ENCODE data around the gene GLDC. TPM values are rescaled to one million over a fixed set of nuclear protein-coding genes. Genes with fewer than 3 reads are reported as not detected.
"Not testable (repeated sequence)": the region's sequence is repeated elsewhere in the genome, so short reads cannot be mapped to it uniquely, and the experiment has no call there.

The GLDC gene
- total RNA-seq, 1 donor from 2014 or later: 100 TPM

DNA sequence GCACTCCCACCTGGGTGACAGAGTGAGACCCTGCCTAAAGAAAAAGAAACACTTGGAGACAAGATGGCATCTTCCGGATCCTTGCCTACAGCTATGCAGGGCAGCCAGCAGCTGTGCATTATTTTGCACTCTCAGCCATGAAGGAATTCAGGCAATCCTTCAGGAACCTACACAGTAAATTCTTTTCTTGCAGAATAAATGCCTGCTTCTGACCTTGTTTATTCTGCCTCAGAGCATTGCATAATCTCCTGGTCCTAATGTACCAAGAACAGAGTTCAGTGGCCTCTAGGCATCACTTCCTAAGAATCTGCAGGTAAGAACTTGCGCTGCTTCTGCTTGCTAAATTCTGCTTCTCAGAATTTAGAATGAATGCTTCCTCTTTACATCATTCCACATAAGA lies 16.8 kb downstream of the GLDC start:
- Mint-ChIP-seq H3K4me3 (no peak overlapping the region), H3K9me3 (no peaks in the 10 kb centered on the region), H3K36me3 (peaks cover 15% of the 10 kb centered on the region), H3K27ac (peak overlapping the region; percentile 1), H3K27me3 (ENCODE audit: insufficient read depth, low read depth) (peaks cover 2% of the 10 kb centered on the region), H3K4me1 (peaks cover 55% of the 10 kb centered on the region)
- H3K4me3 ChIP-seq: no peak overlapping the region
- no peak for DNase-seq (ENCODE audit: low spot score)
- H3K27ac ChIP-seq: no peak overlapping the region
- peaks cover 43% of the 10 kb centered on the region for H3F3A ChIP-seq (ENCODE audit: low read depth)
- no peaks in the 10 kb centered on the region for H3K27me3 ChIP-seq
- no peak overlapping the region for H2AFZ ChIP-seq (replicated peaks)
- TF ChIP-seq, protein P1, sequence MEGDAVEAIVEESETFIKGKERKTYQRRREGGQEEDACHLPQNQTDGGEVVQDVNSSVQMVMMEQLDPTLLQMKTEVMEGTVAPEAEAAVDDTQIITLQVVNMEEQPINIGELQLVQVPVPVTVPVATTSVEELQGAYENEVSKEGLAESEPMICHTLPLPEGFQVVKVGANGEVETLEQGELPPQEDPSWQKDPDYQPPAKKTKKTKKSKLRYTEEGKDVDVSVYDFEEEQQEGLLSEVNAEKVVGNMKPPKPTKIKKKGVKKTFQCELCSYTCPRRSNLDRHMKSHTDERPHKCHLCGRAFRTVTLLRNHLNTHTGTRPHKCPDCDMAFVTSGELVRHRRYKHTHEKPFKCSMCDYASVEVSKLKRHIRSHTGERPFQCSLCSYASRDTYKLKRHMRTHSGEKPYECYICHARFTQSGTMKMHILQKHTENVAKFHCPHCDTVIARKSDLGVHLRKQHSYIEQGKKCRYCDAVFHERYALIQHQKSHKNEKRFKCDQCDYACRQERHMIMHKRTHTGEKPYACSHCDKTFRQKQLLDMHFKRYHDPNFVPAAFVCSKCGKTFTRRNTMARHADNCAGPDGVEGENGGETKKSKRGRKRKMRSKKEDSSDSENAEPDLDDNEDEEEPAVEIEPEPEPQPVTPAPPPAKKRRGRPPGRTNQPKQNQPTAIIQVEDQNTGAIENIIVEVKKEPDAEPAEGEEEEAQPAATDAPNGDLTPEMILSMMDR (IDR thresholded peaks at IDR 0.05): no peak
- TF ChIP-seq EZH2 (IDR thresholded peaks at IDR 0.05): no peak
- TF ChIP-seq EZH2phosphoT487 (IDR thresholded peaks at IDR 0.05): no peak
- H3K36me3 ChIP-seq: no peaks in the 10 kb centered on the region
- no peaks in the 10 kb centered on the region for H3K9me3 ChIP-seq (ENCODE audit: low read depth)
- peaks cover 65% of the 10 kb centered on the region for H3K4me1 ChIP-seq
- H3K79me2 ChIP-seq (ENCODE audit: low read depth): peaks cover 84% of the 10 kb centered on the region
- no peak overlapping the region for H3K4me2 ChIP-seq
- H3K9ac ChIP-seq: no peak overlapping the region
- peaks cover 54% of the 10 kb centered on the region for H4K20me1 ChIP-seq (ENCODE audit: low read depth)

DNA sequence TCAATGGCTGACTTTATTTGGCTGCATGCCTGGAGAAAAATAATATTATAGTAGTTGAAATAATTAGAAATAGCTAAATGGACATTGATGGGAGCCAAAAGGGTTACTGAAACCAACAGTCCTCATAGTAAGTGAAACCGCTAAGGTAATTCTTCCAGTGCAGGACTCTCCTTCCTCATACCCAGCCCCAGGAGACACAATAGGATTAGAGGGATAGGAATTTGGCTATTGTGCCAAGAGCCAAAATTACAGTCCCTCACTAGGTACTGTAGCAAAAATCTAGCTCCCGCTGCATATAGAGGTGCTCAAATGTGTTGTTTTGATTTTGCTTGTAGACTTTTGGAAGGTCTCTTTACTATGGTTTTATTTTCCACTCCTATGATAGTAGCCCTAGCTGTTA lies 20.2 kb downstream of the GLDC start:
- Mint-ChIP-seq H3K9me3 (peaks cover 10% of the 10 kb centered on the region), H3K4me1 (peaks cover 40% of the 10 kb centered on the region), H3K27me3 (ENCODE audit: insufficient read depth, low read depth) (peaks cover 3% of the 10 kb centered on the region), H3K36me3 (peaks cover 28% of the 10 kb centered on the region), H3K4me3 (no peak overlapping the region), H3K27ac (peak overlapping the region; percentile 67)
- Histone ChIP-seq H3K36me3 (no peaks in the 10 kb centered on the region), H4K20me1 (ENCODE audit: low read depth) (peaks cover 22% of the 10 kb centered on the region), H3K4me3 (no peak overlapping the region), H3K9me3 (ENCODE audit: low read depth) (no peaks in the 10 kb centered on the region), H2AFZ (replicated peaks) (no peak overlapping the region), H3K9ac (no peak overlapping the region), H3K4me1 (peaks cover 42% of the 10 kb centered on the region), H3K27ac (peak overlapping the region; percentile 48), H3K4me2 (peak overlapping the region; percentile 56), H3K79me2 (ENCODE audit: low read depth) (peaks cover 63% of the 10 kb centered on the region), H3K27me3 (no peaks in the 10 kb centered on the region), H3F3A (ENCODE audit: low read depth) (peaks cover 28% of the 10 kb centered on the region)
- peak; percentile 49 for DNase-seq (ENCODE audit: low spot score)
- no peak for TF ChIP-seq EZH2phosphoT487 (IDR thresholded peaks at IDR 0.05)
- TF ChIP-seq, protein P1 (IDR thresholded peaks at IDR 0.05): no peak
- TF ChIP-seq EZH2 (IDR thresholded peaks at IDR 0.05): no peak

DNA sequence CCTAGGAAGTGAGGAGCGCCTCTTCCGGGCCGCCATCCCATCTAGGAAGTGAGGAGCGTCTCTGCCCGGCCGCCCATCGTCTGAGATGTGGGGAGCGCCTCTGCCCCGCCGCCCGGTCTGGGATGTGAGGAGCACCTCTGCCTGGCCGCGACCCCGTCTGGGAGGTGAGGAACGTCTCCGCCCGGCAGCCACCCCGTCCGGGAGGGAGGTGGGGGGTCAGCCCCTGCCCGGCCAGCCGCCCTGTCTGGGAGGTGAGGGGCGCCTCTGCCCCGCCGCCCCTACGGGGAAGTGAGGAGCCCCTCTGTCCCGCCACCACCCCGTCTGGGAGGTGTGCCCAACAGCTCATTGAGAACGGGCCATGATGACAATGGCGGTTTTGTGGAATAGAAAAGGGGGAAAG lies 22.7 kb downstream of the GLDC start:
- H3K36me3 Mint-ChIP-seq: peaks cover 40% of the 10 kb centered on the region
- H3K79me2 ChIP-seq (ENCODE audit: low read depth): peaks cover 37% of the 10 kb centered on the region
- H3K36me3 ChIP-seq; H3K9me3 ChIP-seq (ENCODE audit: low read depth); H3K27me3 ChIP-seq; DNase-seq (ENCODE audit: low spot score); H3K27me3 Mint-ChIP-seq (ENCODE audit: insufficient read depth, low read depth); H3K4me3 ChIP-seq; H2AFZ ChIP-seq (replicated peaks); H3K4me2 ChIP-seq; H3K27ac ChIP-seq; H3K27ac Mint-ChIP-seq; H4K20me1 ChIP-seq (ENCODE audit: low read depth); H3K9ac ChIP-seq; H3K4me3 Mint-ChIP-seq: not testable (repeated sequence)
- peaks cover 11% of the 10 kb centered on the region for H3K9me3 Mint-ChIP-seq
- H3K4me1 Mint-ChIP-seq: peaks cover 29% of the 10 kb centered on the region
- H3K4me1 ChIP-seq: peaks cover 25% of the 10 kb centered on the region
- peaks cover 11% of the 10 kb centered on the region for H3F3A ChIP-seq (ENCODE audit: low read depth)

DNA sequence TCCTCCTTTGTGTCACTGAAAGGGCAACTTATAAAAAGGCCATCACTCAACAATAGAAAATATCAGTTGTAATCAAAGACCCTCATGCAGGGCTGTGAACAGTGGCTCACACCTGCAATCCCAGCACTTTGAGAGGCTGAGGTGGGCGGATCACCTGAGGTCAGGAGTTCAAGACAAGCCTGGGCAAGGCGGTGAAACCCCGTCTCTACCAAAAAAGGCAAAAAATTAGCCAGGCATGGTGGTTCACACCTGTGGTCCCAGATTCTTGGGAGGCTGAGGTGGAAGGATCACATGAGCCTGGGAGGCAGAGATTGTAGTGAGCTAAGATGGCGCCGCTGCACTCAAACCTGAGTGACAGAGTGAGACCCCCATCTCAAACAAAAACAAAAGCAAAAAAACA lies 24.7 kb downstream of the GLDC start:
- H3K27ac ChIP-seq: no peak overlapping the region
- H3K4me1 ChIP-seq: peaks cover 15% of the 10 kb centered on the region
- no peak overlapping the region for H3K4me3 Mint-ChIP-seq
- H3K27ac Mint-ChIP-seq: no peak overlapping the region
- no peaks in the 10 kb centered on the region for H4K20me1 ChIP-seq (ENCODE audit: low read depth)
- H3K4me1 Mint-ChIP-seq: peaks cover 30% of the 10 kb centered on the region
- peaks cover 20% of the 10 kb centered on the region for H3K79me2 ChIP-seq (ENCODE audit: low read depth)
- H3K27me3 ChIP-seq: no peaks in the 10 kb centered on the region
- H3K9me3 ChIP-seq (ENCODE audit: low read depth): no peaks in the 10 kb centered on the region
- no peak overlapping the region for H2AFZ ChIP-seq (replicated peaks)
- H3F3A ChIP-seq (ENCODE audit: low read depth): peaks cover 7% of the 10 kb centered on the region
- DNase-seq (ENCODE audit: low spot score): no peak
- peaks cover 36% of the 10 kb centered on the region for H3K36me3 Mint-ChIP-seq
- no peak overlapping the region for H3K4me2 ChIP-seq
- H3K4me3 ChIP-seq: no peak overlapping the region
- H3K9me3 Mint-ChIP-seq: peaks cover 11% of the 10 kb centered on the region
- TF ChIP-seq, protein P1 (IDR thresholded peaks at IDR 0.05): no peak
- TF ChIP-seq EZH2phosphoT487 (IDR thresholded peaks at IDR 0.05) (no peak), EZH2 (IDR thresholded peaks at IDR 0.05) (no peak)
- no peaks in the 10 kb centered on the region for H3K36me3 ChIP-seq
- H3K9ac ChIP-seq: no peak overlapping the region
- H3K27me3 Mint-ChIP-seq (ENCODE audit: insufficient read depth, low read depth): peaks cover 2% of the 10 kb centered on the region

All from neural progenitor cell (in vitro differentiated cells).